GM21515 (cell line): ENCODE measurements around the gene SPOUT1.
"Not testable (repeated sequence)": the region's sequence is repeated elsewhere in the genome, so short reads cannot be mapped to it uniquely, and the experiment has no call there.

Experiments
- ATAC-seq: cut with Tn5 transposase; IDR thresholded peaks from one replicate; pipeline ENCODE4 v1.9.1; 2021; ENCODE audit not compliant: unreplicated experiment

The SPOUT1 gene

GRCh38 chr9:128818099-128818838 lies 11.3 kb downstream of the SPOUT1 start, which contains the start of gene ENDOG:
Gene ENDOG (plus strand): TSS chr9:128818500. CDS start chr9:128818685, 185 bp downstream.
- ATAC-seq = peak; percentile 84

- ATAC-seq = no peak
Observed at GRCh38 chr9:128810873-128811272, 18.7 kb downstream of the SPOUT1 start.

DNA sequence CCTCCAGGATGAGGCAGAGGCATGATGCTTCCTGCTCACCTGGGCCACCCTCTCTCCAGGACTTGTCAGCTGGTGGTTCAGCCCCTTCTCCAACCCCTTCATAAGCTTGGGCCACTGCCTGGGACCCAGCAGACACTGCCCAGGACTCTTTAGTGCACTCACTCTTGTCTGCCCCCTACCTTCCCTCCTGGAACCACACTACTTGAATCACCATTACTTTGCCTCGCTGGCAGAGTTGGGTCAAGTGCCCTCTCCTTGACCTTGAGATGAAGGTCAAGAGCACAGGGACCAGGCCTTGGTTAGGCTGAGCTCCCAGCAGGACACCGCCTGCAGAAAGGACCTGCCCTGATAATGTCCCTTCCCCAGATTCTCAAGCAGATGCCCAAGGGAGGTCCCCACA lies 19.8 kb downstream of the SPOUT1 start:
- ATAC-seq = no peak

DNA sequence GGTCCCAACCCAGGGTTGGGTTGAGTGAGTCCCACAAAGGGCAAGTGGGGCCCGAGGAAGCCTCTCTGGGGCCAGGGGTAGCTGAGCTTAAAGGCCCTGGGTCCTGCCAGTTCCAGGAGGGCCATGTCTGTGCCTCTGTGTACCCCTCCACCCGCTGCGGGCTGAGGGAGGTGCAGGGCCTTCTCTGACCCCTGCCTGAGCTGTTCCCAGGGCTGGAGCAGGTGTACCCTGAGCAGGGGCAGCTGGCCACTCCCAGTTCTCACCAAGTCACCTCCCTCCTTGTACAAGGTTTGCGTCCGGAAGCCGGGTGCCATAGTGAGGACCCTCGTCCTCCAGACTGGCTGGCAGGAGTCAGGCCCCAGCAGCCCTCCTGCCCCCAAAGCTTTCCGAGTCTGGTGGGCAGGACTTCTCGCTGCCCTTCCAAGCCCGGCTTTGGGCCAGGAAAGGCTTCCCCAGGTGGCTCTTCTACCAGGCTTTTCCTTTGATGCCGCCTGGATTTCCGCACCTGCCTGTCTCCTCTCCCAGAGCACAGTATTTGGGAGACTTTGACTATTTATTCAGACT lies 20.5 kb downstream of the SPOUT1 start:
- ATAC-seq = no peak

- ATAC-seq = no peak
Observed at GRCh38 chr9:128808543-128808942, 21.1 kb downstream of the SPOUT1 start.

DNA sequence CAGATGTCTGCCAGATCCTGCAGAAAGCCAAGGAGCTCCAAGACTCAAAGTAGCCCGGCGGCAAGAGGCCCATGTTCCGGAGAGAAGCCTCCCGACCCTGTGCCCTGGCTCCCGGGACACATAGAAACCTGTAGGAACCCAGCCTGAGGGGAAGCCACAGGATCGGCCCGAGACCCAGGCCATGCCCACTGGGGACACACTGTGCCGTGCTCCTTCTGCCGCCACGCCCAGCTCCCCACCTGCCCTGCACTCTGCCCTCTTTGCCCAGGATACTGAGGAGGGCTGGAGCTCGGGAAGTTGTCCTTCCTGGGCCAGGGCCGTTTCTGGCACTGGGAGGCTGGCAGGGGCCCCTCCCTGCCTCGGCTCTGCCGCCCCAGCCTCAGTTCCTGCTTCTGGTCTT lies 21.8 kb downstream of the SPOUT1 start:
- no peak for ATAC-seq

DNA sequence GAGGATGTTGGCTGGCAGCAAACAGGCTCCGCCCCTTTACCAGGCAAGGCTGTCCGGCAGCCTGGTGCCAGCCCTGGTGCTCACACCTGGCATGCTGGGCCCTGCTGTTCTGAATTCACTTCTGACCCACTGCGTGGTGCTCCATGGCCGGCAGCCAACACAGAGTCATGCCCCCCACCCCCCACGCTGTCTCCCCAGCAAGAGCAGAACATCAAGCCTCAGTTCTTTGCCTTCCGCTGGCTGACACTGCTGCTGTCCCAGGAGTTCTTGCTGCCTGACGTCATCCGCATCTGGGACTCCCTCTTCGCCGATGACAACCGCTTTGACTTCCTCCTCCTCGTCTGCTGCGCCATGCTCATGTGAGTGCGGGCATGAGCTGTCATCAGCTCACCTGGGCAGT lies 23.9 kb downstream of the SPOUT1 start:
- no peak for ATAC-seq

- ATAC-seq = no peak
Observed at GRCh38 chr9:128802482-128802881, 27.1 kb downstream of the SPOUT1 start.

DNA sequence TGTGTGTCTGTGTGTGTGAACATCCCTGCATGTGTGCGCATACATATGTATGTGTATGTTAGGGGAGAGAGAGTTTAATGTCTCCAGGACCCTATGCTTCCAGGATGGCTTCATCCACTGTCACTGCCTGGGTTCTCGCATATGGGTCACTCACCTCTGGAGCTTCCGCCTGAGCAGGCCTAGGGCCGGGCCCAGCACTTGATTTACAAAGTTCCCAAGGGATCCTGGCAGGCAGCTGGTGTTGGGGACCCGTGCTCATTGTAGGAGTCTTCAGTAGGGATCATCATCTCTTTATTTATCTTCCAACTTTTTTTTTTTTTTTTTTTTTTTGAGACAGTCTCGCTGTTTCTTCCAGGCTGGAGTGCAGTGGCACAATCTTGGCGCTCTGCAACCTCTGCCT lies 29.5 kb downstream of the SPOUT1 start:
- ATAC-seq = no peak

GRCh38 chr9:128798896-128799295 lies 30.7 kb downstream of the SPOUT1 start:
- no peak for ATAC-seq

GRCh38 chr9:128794961-128795360 lies 34.6 kb downstream of the SPOUT1 start:
- ATAC-seq = not testable (repeated sequence)

GRCh38 chr9:128792978-128793686 lies 36.5 kb downstream of the SPOUT1 start:
- ATAC-seq = no peak

DNA sequence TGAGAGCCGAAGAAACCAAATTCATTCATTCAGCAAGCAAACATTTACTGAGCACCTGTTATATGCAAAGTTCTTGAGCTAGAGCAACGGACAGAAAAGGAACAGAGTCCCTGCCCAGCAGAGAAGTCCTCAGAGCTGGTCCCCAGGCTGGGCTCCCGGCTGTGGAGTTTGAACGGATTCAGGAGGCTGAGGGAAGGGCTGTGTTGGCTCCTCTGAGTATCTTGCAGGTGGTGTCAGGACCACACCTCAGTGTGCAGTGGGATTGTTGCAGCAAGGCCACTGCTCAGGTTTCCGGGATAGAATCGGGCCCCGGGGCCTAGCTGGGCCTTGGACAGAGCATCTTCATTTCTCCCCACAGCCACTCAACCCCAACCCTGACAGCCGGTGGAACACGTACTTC lies 37.5 kb downstream of the SPOUT1 start:
- no peak for ATAC-seq

DNA sequence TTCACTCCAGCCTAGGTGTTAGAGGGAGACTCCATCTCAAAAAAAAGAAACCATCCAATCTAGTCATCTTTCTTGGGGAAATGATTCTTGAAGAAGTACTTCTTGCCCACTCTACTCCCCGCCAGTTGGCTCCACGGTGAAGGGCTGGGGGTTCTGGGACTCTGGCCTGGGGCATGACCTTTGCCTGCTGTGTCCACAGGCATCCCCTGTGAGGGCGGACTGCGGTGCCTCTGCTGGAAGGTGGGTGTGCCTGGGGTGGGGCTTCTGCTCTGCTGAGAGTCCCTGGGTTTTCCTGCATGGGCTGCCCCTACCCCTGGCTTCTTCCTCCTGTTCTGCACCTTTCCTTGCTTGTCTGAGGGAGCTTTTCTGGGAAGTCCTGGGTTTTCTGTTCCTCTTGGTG lies 39.1 kb downstream of the SPOUT1 start:
- ATAC-seq = no peak

DNA sequence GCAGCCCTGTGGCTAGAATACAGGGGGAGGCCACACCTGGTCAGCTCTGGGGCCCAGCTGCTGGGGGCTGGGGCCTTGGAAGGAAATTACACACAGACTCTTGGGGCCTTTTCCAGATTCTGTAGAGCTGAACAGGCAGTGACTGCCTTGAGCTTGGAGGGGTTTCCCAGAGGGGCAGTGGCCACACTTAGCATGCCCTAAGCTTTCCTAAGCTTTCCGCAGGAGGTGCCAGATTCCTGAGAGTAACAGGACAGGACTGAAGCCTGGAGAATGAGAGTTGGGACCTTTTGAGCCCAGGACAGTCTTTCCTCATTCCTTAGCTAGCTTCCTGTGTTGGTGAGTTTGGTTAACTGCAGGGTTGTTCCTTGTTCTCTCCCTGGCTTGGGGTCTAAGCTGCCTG lies 41.1 kb downstream of the SPOUT1 start:
- ATAC-seq = no peak

- ATAC-seq = no peak
Observed at GRCh38 chr9:128787659-128788058, 41.9 kb downstream of the SPOUT1 start.

DNA sequence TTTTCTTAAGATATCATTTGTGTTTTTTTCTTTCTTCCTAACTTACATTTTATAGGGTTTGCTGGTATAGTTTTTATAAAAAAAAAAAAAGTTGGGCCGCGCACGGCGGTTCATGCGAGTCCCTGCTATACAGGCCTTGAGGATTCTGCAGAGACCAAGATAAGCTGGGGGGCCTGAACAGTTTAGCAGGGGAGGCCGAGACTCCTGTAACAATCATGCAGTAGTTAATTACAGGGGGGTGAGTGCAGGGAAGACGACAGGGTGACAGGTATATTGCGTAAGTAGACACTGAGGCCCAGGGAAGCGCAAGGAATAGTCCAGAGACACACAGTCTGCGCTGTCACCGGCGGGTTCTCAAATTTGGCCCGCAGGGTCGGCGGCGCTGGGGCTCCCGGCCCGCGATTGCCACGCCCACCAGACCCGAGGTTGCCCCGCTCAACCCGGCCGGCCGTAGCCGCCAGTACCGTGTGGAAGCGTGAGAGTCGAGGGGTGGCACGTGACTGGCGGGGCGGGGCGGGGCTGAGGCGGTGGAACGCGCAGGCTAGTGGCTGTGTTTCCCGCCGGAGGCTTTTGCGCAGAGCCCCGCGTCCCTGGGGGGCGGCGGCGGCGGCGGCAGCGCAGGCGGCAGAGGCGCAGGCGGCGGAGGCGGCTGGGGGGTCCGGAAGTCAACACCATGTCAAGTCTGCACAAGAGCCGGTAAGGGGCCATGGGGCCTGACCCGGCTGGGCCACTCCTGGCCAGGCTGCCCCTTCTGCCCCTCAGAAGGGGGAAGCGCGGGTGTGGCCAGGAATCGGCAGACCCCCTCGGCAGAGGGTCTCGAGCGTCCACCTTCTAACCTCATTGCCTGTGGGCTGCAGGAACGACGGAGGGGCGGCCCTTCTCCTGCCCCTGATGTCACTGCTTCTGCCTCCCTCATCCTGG lies 42.7 kb downstream of the SPOUT1 start, which contains the start of gene TBC1D13:
TBC1D13 (plus strand) TSS at position 573 of the 921 bp plus-strand sequence; CDS start at position 674, 101 bp downstream.
- peak; percentile 85 for ATAC-seq

DNA sequence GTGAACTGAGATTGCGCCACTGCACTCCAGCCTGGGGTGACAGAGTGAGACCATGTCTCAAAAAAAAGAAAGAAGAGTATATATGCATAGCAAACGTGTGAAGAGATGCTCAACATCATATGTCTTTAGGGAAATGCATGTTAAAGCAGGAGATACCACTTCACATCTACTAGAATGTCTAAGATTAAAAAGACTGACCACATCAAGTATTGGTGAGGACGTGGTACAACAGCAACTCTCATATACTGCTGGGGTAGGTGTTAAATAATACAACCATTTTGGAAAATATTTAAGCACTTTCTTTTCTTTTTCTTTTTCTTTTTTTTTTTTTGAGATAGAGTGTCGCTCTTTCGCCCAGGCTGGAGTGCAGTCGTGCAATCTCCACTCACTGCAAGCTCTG lies 44.2 kb downstream of the SPOUT1 start:
- no peak for ATAC-seq

GRCh38 chr9:128782669-128783068 lies 46.9 kb downstream of the SPOUT1 start:
- no peak for ATAC-seq

GRCh38 chr9:128781187-128782070 lies 48.2 kb downstream of the SPOUT1 start:
- no peak for ATAC-seq
